B cell (primary cell): ENCODE results near the gene GADL1. TPM values are rescaled to one million over a fixed set of nuclear protein-coding genes. Genes with fewer than 3 reads are reported as not detected.

Experiments used
- ATAC-seq: fragments of 200-7000 bp; cut with Tn5 transposase; one replicate; pipeline ENCODE4 v1.10.0; 2021; ENCODE audit warnings: low read depth, mild to moderate bottlenecking, moderate number of reproducible peaks, moderate library complexity
- CTCF ChIA-PET: fragments of 350-600 bp; sonication (Branson Sonifier 250); formaldehyde crosslinking; loops from one replicate; lab custom pipeline; 2021; ENCODE audit warnings: antibody characterized with exemption, inconsistent platforms; lab: Charles Lee
- POLR2A ChIA-PET: fragments of 350-600 bp; sonication (Branson Sonifier 250); formaldehyde crosslinking; loops from one replicate; lab custom pipeline; 2021; ENCODE audit warnings: antibody characterized with exemption; lab: Charles Lee
- DNase-seq: peaks from one replicate; pipeline ENCODE4 v3.0.0; 2013
- H2AFZ ChIP-seq: 2 replicates; pipeline ENCODE4 v1.6.1; 2012; ENCODE audit warnings: mild to moderate bottlenecking, low read depth, low read length; ENCODE audit not compliant: insufficient read depth, poor library complexity, severe bottlenecking
- H3K27ac ChIP-seq, 2 donors: 1 replicate in 1 of 2; 2 replicates in 1 of 2; pipeline ENCODE4 v1.5.1; 2012 to 2013; ENCODE audit warnings: low read length in 2 of 2, mild to moderate bottlenecking in 2 of 2, moderate library complexity in 1 of 2
- H3K27me3 ChIP-seq, 4 experiments: fragments of 200-600 bp in 1 of 4; sonication (generic) in 1 of 4; replicated peaks in 1 of 4; 1 replicate in 2 of 4; 2 replicates in 2 of 4; pipeline versions ENCODE4 v1.6.1 to v1.7.0; 2013 to 2016; ENCODE audit warnings: low read length in 3 of 4, mild to moderate bottlenecking in 2 of 4, mixed read lengths in 1 of 4, moderate library complexity in 1 of 4; ENCODE audit not compliant: insufficient read depth in 4 of 4, control insufficient read depth in 3 of 4; ENCODE audit errors: control extremely low read depth in 1 of 4
- H3K36me3 ChIP-seq, 2 experiments: replicated peaks in 1 of 2; 1 replicate in 1 of 2; 2 replicates in 1 of 2; pipeline versions ENCODE4 v1.6.1 to v1.7.1; 2013; ENCODE audit warnings: low read length in 1 of 2; ENCODE audit not compliant: insufficient read depth in 2 of 2, control insufficient read depth in 1 of 2; ENCODE audit errors: control extremely low read depth in 1 of 2, extremely low read depth in 1 of 2
- H3K4me1 ChIP-seq, 2 donors: fragments of 200-600 bp in 1 of 2; sonication (generic) in 1 of 2; 1 replicate in 1 of 2; 2 replicates in 1 of 2; pipeline versions ENCODE4 v1.5.1 to v1.6.1; 2013 to 2017; ENCODE audit warnings: low read length in 2 of 2; ENCODE audit not compliant: control insufficient read depth in 2 of 2, insufficient read depth in 2 of 2
- H3K4me2 ChIP-seq: replicated peaks from 2 replicates; pipeline ENCODE3; 2012; ENCODE audit warnings: mild to moderate bottlenecking, low read depth, low read length; ENCODE audit not compliant: poor library complexity, severe bottlenecking
- H3K4me3 ChIP-seq, 5 experiments: fragments of 200-600 bp in 1 of 5; sonication (generic) in 1 of 5; 1 replicate in 3 of 5; 2 replicates in 2 of 5; pipeline versions ENCODE4 v1.5.1 to v1.7.0; 2011 to 2016; ENCODE audit warnings: low read length in 4 of 5, mild to moderate bottlenecking in 4 of 5, low read depth in 2 of 5, control low read depth in 1 of 5, moderate library complexity in 1 of 5; ENCODE audit not compliant: insufficient read depth in 1 of 5; ENCODE audit errors: control extremely low read depth in 1 of 5, extremely low read depth in 1 of 5
- H3K79me2 ChIP-seq: fragments of 200-600 bp; sonication (generic); one replicate; pipeline ENCODE4 v1.6.0; 2016; ENCODE audit warnings: low read length; ENCODE audit not compliant: control insufficient read depth, insufficient read depth
- H3K9ac ChIP-seq: fragments of 200-600 bp; sonication (generic); 2 replicates; pipeline ENCODE4 v1.6.1; 2017; ENCODE audit warnings: mild to moderate bottlenecking, low read length, moderate library complexity
- H3K9me3 ChIP-seq, 3 donors: one replicate each; pipeline versions ENCODE4 v1.6.1 to v1.7.1; 2013; ENCODE audit warnings: low read length in 2 of 3; ENCODE audit not compliant: control insufficient read depth in 2 of 3, insufficient read depth in 1 of 3; ENCODE audit errors: control extremely low read depth in 1 of 3
- H4K20me1 ChIP-seq: 2 replicates; pipeline ENCODE4 v1.6.0; 2012; ENCODE audit warnings: mild to moderate bottlenecking, low read length; ENCODE audit not compliant: insufficient read depth, control insufficient read depth, poor library complexity, severe bottlenecking
- H3K27ac Mint-ChIP-seq: one replicate; pipeline ENCODE4 v1.8.0; 2021; ENCODE audit warnings: mixed read lengths
- H3K27me3 Mint-ChIP-seq: one replicate; pipeline ENCODE4 v1.8.0; 2021; ENCODE audit warnings: mixed read lengths
- H3K4me1 Mint-ChIP-seq: one replicate; pipeline ENCODE4 v1.8.0; 2021; ENCODE audit warnings: mixed read lengths
- H3K4me3 Mint-ChIP-seq: one replicate; pipeline ENCODE4 v1.8.0; 2021; ENCODE audit warnings: mixed read lengths
- H3K9me3 Mint-ChIP-seq: one replicate; pipeline ENCODE4 v1.8.0; 2022; ENCODE audit warnings: mixed read lengths; ENCODE audit not compliant: insufficient read depth
- CTCF ChIP-seq: fragments of 200-600 bp; IDR thresholded peaks from one replicate; pipeline ENCODE4 v1.8.0; 2022; ENCODE audit warnings: antibody characterized with exemption, mild to moderate bottlenecking
- EZH2 ChIP-seq: IDR thresholded peaks from 2 replicates; pipeline ENCODE4 v1.6.1; 2012; ENCODE audit warnings: borderline replicate concordance, low read depth, mild to moderate bottlenecking, moderate library complexity, low read length; ENCODE audit not compliant: insufficient read depth, poor library complexity, severe bottlenecking
- WGBS: methylation state at CpG from one replicate; pipeline ENCODE4 v1.1.5; 2013; ENCODE audit warnings: missing lambda C conversion rate; ENCODE audit not compliant: insufficient coverage; 5-methylcytosine and 5-hydroxymethylcytosine counted together
- intact Hi-C: fragments of 100-400 bp; cut with micrococcal nuclease; formaldehyde crosslinking; loops from one replicate; pipeline ENCODE4 v1.10.0; 2022
- polyA plus RNA-seq: library from polyadenylated mRNA; depleted of rRNA; stranded (reverse); fragments of >200 nt; gene quantifications from 2 replicates; pipeline ENCODE4 v1.2.3, GENCODE V29; 2012
- total RNA-seq, 2 donors: library from RNA; stranded (reverse); fragments of 120-200 nt in 1 of 2; gene quantifications; 1 replicate in 1 of 2; 2 replicates in 1 of 2; pipeline versions ENCODE4 v1.2.3 to v1.2.4, GENCODE V29; 2013 to 2022

Gene GADL1
- total and polyA plus RNA-seq, 2 donors (not counting 1 experiment from before 2014, with no cell fraction given), result not detected

DNA sequence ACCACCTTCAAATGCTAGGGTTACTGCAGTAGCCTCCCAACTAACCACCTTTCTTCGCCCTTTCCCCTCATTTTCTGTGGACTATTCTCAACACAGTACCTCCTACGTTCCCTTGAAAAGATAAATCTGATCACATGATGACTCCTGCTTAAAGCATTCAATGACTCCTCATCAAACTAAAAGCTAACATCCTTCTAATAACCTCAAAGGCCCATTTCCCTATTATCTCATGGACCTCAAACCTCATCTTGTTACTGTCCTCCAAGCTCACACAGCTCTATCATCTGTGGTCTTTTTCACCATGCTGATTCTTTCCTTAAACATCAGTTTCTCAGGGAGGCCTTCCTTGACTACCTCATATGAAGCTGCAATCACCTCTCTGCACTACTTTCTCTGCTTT, 29.6 kb downstream of the GADL1 start:
- Histone ChIP-seq H3K36me3 (no peaks in the 10 kb centered on the region), H3K9ac (no peak overlapping the region), H3K4me3 (no peak overlapping the region), H3K79me2 (no peaks in the 10 kb centered on the region), H2AFZ (no peak overlapping the region), H3K9me3 (no peaks in the 10 kb centered on the region), H4K20me1 (no peaks in the 10 kb centered on the region), H3K27me3 (no peaks in the 10 kb centered on the region), H3K4me1 (no peaks in the 10 kb centered on the region), H3K4me2 (no peak overlapping the region), H3K27ac (no peak overlapping the region)
- H3K4me1 Mint-ChIP-seq, result no peaks in the 10 kb centered on the region
- ChIA-PET POLR2A (no interaction called here), CTCF (no interaction called here)
- no peak overlapping the region for H3K27ac Mint-ChIP-seq
- ATAC-seq, result no peak
- peaks cover 8% of the 10 kb centered on the region for H3K27me3 Mint-ChIP-seq
- WGBS, result 96% methylated on average over 2 of the region's 2 CpGs
- TF ChIP-seq CTCF (no peak), EZH2 (no peak)
- no peak for DNase-seq
- no peaks in the 10 kb centered on the region for H3K9me3 Mint-ChIP-seq
- no peak overlapping the region for H3K4me3 Mint-ChIP-seq
- intact Hi-C loops, result no loop called here

DNA sequence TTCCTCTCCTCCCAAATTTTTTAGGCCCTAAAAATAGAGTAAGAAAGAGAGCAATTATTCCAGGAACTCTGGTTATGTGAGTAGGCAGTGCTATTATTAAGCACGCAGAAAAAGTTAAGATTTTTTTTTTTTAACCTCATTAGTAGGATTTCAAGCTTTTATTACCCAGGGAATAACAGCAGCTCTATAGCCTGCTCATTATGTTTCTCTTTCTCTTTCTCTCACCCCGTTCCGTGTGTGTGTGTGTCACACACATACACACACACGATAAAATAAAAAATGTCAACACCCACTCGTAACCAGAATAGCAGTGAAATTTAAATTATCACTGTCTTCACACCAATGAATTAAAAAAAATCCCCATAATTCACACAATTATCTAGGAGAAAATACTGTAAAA, 30.3 kb downstream of the GADL1 start:
- Histone ChIP-seq H3K4me3 (no peak overlapping the region), H3K36me3 (no peaks in the 10 kb centered on the region), H3K27ac (no peak overlapping the region), H4K20me1 (no peaks in the 10 kb centered on the region), H3K4me2 (no peak overlapping the region), H3K4me1 (no peaks in the 10 kb centered on the region), H3K9me3 (no peaks in the 10 kb centered on the region), H3K9ac (no peak overlapping the region), H3K79me2 (no peaks in the 10 kb centered on the region), H3K27me3 (no peaks in the 10 kb centered on the region), H2AFZ (no peak overlapping the region)
- ChIA-PET POLR2A (no interaction called here), CTCF (no interaction called here)
- H3K27ac Mint-ChIP-seq, result no peak overlapping the region
- WGBS, result 83% methylated on average over 1 of the region's 5 CpGs
- no peak for ATAC-seq
- no peaks in the 10 kb centered on the region for H3K4me1 Mint-ChIP-seq
- intact Hi-C loops, result no loop called here
- no peak for DNase-seq
- peaks cover 8% of the 10 kb centered on the region for H3K27me3 Mint-ChIP-seq
- H3K4me3 Mint-ChIP-seq, result no peak overlapping the region
- no peak for TF ChIP-seq EZH2
- TF ChIP-seq CTCF, result no peak
- H3K9me3 Mint-ChIP-seq, result no peaks in the 10 kb centered on the region
